Measurements from ENCODE around the gene NR3C2.

- TF ChIP-seq CTCF (IDR thresholded peaks at IDR 0.05) = no peak
- TF ChIP-seq POLR2AphosphoS5 (IDR thresholded peaks at IDR 0.05; ENCODE audit: low read depth, low read length) = no peak
- no peak for TF ChIP-seq REST (IDR thresholded peaks at IDR 0.05; ENCODE audit: insufficient read depth in 1 of 2, low read depth in 2 of 2, low read length in 1 of 2)
- TF ChIP-seq TCF7L2 (IDR thresholded peaks at IDR 0.05; ENCODE audit: low read depth, low read length) = no peak
- no peak for TF ChIP-seq SIN3A (IDR thresholded peaks at IDR 0.05; ENCODE audit: borderline replicate concordance, insufficient read depth, low read depth, low read length)
Measured at GRCh38 chr4:148229028-148229427, 213.2 kb downstream of the NR3C2 start.

All from Panc1 (cell line).